ENCODE data around the gene DCUN1D1.

Gene DCUN1D1

DNA sequence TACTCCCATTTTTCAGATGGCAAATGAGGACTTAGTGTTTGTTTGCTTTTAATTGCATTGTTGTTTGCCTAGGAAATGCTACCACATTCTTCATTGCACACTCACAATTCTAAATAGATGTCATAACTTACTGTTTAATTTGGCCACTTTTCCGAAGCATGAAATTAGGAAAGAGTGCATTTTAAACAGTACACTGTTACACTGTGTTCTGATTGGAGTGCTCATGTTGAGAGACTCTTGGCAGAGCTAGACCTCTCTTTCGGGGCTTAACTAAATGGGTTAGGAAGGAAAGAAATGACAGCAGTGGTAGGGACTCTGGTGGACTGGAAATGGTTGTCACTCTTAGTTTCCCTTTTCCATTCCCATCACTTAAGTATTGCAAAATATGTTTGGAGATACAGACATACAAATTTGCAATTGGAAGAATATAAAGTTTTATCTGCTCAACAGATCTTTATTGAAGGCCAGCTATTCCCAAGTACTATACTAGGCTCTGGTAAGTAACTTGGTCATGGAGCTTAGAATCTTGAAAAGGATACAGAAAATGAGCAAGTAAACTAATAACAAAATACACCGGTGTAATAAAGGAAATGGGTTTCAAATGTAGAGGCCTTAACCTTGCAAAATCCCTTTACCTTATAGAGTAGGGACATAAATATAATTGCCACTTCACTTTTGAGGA is 90.2 kb downstream of the DCUN1D1 start:
- no peak for DNase-seq

Measured in CD4-positive, alpha-beta T cell treated with Interleukin-17A for 1 hour (primary cell).